K562 (cell line): Measurements from ENCODE around the gene ANO2. TPM values are rescaled to one million over a fixed set of nuclear protein-coding genes. Genes with fewer than 3 reads are reported as not detected.

Experiments used
- ATAC-seq: fragments of 200-7000 bp; cut with Tn5 transposase; 3 replicates; pipeline ENCODE4 v1.9.1; 2020; ENCODE audit warnings: moderate library complexity
- BruUV-seq: library from RNA; stranded (reverse); fragments of 400-500 nt; replicated peaks from 2 replicates; lab custom pipeline; 2021; lab: Mats Ljungman, UMichigan
- CTCF ChIA-PET: fragments of 300-600 bp; formaldehyde crosslinking; extraction: SDS; loops from one replicate; lab custom pipeline; 2021; ENCODE audit warnings: low intra/inter-chr PET ratio; lab: Yijun Ruan, JAX
- POLR2A ChIA-PET: fragments of 300-600, 350-650 bp; sonication (Branson Sonifier 250); formaldehyde crosslinking; extraction: SDS; loops from one replicate; lab custom pipeline; 2021; ENCODE audit warnings: antibody characterized with exemption, inconsistent platforms; lab: Yijun Ruan, JAX
- DNase-seq, 4 experiments: peaks; one replicate each; pipeline versions ENCODE4 v3.0.0 to v3.0.0-alpha.2; 2011 to 2018; ENCODE audit warnings: low spot score in 3 of 4, mixed read lengths in 3 of 4; ENCODE audit errors: extremely low read depth in 1 of 4
- FAIRE-seq: peaks from 2 replicates; lab custom pipeline; 2011; peaks lifted over from hg19 to GRCh38; lab: Jason Lieb, UNC
- H2AFZ ChIP-seq: 2 replicates; pipeline ENCODE4 v1.6.0; 2011; ENCODE audit warnings: low read depth, low read length, control low read depth, inconsistent platforms
- H3K27ac ChIP-seq: fragments of 200-600 bp; 3 replicates; pipeline ENCODE4 v1.8.0; 2011; ENCODE audit warnings: low read depth, mild to moderate bottlenecking, control low read depth, inconsistent platforms, low read length, moderate library complexity, mixed read lengths; ENCODE audit errors: extremely low read depth
- H3K27me3 ChIP-seq, 2 experiments: fragments of 300-600 bp in 1 of 2; 2 replicates in 1 of 2; 3 replicates in 1 of 2; pipeline versions ENCODE4 v1.6.0 to v1.8.0; 2011; ENCODE audit warnings: inconsistent platforms in 2 of 2, low read length in 2 of 2, mild to moderate bottlenecking in 1 of 2, mixed read lengths in 1 of 2, moderate library complexity in 1 of 2; ENCODE audit not compliant: control insufficient read depth in 2 of 2, insufficient read depth in 2 of 2
- H3K36me3 ChIP-seq: fragments of 300-600 bp; 3 replicates; pipeline ENCODE4 v1.8.0; 2011; ENCODE audit warnings: mild to moderate bottlenecking, low read length, inconsistent platforms; ENCODE audit not compliant: control insufficient read depth, insufficient read depth
- H3K4me1 ChIP-seq, 2 experiments: fragments of 200-600 bp in 1 of 2; replicated peaks in 1 of 2; 2 replicates in 1 of 2; 3 replicates in 1 of 2; pipeline versions ENCODE4 v1.5.1 to v1.8.0; 2011; ENCODE audit warnings: inconsistent platforms in 2 of 2, low read length in 2 of 2, mild to moderate bottlenecking in 1 of 2, mixed read lengths in 1 of 2, moderate library complexity in 1 of 2; ENCODE audit not compliant: control insufficient read depth in 2 of 2, insufficient read depth in 2 of 2
- H3K4me2 ChIP-seq: 2 replicates; pipeline ENCODE4 v1.6.1; 2011; ENCODE audit warnings: low read length, control low read depth, inconsistent platforms, mixed read lengths; ENCODE audit not compliant: insufficient read depth
- H3K4me3 ChIP-seq: fragments of 200-600 bp; sonication (generic), shearing (Covaris generic); 2 replicates; pipeline ENCODE4 v1.5.1; 2016; ENCODE audit warnings: control low read depth, inconsistent platforms
- H3K79me2 ChIP-seq: fragments of 200-600 bp; 3 replicates; pipeline ENCODE4 v1.8.0; 2011; ENCODE audit warnings: low read length, inconsistent platforms; ENCODE audit not compliant: control insufficient read depth, insufficient read depth
- H3K9ac ChIP-seq, 2 experiments: 2 replicates each; pipeline versions ENCODE4 v1.6.0 to v1.6.1; 2011; ENCODE audit warnings: low read depth in 2 of 2, low read length in 2 of 2, control low read depth in 1 of 2, inconsistent platforms in 1 of 2, mild to moderate bottlenecking in 1 of 2, mixed read lengths in 1 of 2; ENCODE audit not compliant: insufficient read depth in 1 of 2
- H3K9me1 ChIP-seq: one replicate; pipeline ENCODE4 v1.6.0; 2011; ENCODE audit warnings: inconsistent platforms, mild to moderate bottlenecking, low read length, moderate library complexity; ENCODE audit not compliant: control insufficient read depth, insufficient read depth
- H3K9me3 ChIP-seq: replicated peaks from 2 replicates; pipeline ENCODE4 v1.5.1; 2011; ENCODE audit warnings: low read depth, low read length, inconsistent platforms; ENCODE audit not compliant: control insufficient read depth, insufficient read depth
- H4K20me1 ChIP-seq: replicated peaks from 2 replicates; pipeline ENCODE4 v1.6.1; 2011; ENCODE audit warnings: low read length, inconsistent platforms, mixed read lengths; ENCODE audit not compliant: control insufficient read depth, insufficient read depth
- CTCF ChIP-seq, 3 experiments: IDR thresholded peaks in 2 of 3; conservative IDR thresholded peaks in 1 of 3; 2 replicates each; pipeline ENCODE4 v1.5.1; 2011 to 2012; ENCODE audit warnings: low read length in 3 of 3, mild to moderate bottlenecking in 3 of 3, control low read depth in 2 of 3, improper control_type of control experiment in 1 of 3, inconsistent platforms in 1 of 3, low read depth in 1 of 3, mixed read lengths in 1 of 3, moderate library complexity in 1 of 3; ENCODE audit not compliant: insufficient read depth in 2 of 3
- FOS ChIP-seq: IDR thresholded peaks from 3 replicates; pipeline ENCODE4 v1.6.1; 2011; ENCODE audit not compliant: insufficient read length; ENCODE audit errors: extremely low read depth
- ZNF134 ChIP-seq: fragments of 250-450 bp; sonication (Bioruptor Pico); conservative IDR thresholded peaks from 2 replicates; pipeline ENCODE4 v1.4.0; 2020
- WGBS: fragments of 100-300 bp; shearing (Covaris generic); methylation state at CpG from one replicate; pipeline ENCODE4 v1.1.6; 2016; ENCODE audit warnings: low coverage, mixed read lengths; ENCODE audit not compliant: insufficient coverage; ENCODE audit errors: missing lambda C conversion rate; 5-methylcytosine and 5-hydroxymethylcytosine counted together
- in situ Hi-C: fragments of 300-500 bp; cut with MboI; formaldehyde crosslinking; loops from 4 replicates; pipeline ENCODE4 v1.15.0; 2018; ENCODE audit warnings: inconsistent platforms, mixed read lengths
- intact Hi-C: fragments of 100-400 bp; cut with micrococcal nuclease; formaldehyde crosslinking; loops from 2 replicates; pipeline ENCODE4 v1.14.2; 2022
- polyA plus RNA-seq, 8 experiments: library from polyadenylated mRNA; depleted of rRNA in 4 of 8; stranded (reverse) in 5 of 8; unstranded in 3 of 8; fragments of >200 nt; fragmentation: Nextera tagmentation in 2 of 8; fragmentation: Illumina TruSeq in 1 of 8; extraction: Ambion mirVana in 2 of 8; extraction: Trizol in 1 of 8; gene quantifications; 2 replicates each; pipeline versions ENCODE4 v1.2.1 to v1.2.3, GENCODE V29; 2011 to 2014; ENCODE audit warnings: inconsistent platforms in 1 of 8, missing spikeins in 1 of 8
- total RNA-seq, 7 experiments: library from RNA; depleted of rRNA in 6 of 7; stranded (reverse); fragments of >200 nt in 6 of 7; fragmentation: Illumina TruSeq in 2 of 7; extraction: Trizol in 2 of 7; gene quantifications; 2 replicates each; pipeline versions ENCODE4 v1.2.1 to v1.2.3, GENCODE V29; 2011 to 2021; ENCODE audit warnings: low replicate concordance in 1 of 7

ANO2 gene
- total and polyA plus RNA-seq, 9 of the 15 experiments (the other 6 are each of a cell fraction or from before 2014, with no cell fraction given) = 0.64 TPM; not detected in 8

- no peak for TF ChIP-seq CTCF (IDR thresholded peaks at IDR 0.05 in 2 of 3, conservative IDR thresholded peaks at IDR 0.05 in 1 of 3; ENCODE audit: insufficient read depth in 2 of 3, low read depth in 1 of 3, low read length in 3 of 3)
Measured at GRCh38 chr12:5856692-5857091, 88.4 kb downstream of the ANO2 start (continued).

- Histone ChIP-seq H3K27ac (no peak overlapping the region), H3K36me3 (no peaks in the 10 kb centered on the region), H3K9me3 (no peaks in the 10 kb centered on the region), H3K4me2 (no peak overlapping the region), H3K9ac (no peak overlapping the region), H4K20me1 (no peaks in the 10 kb centered on the region), H3K4me1 (no peaks in the 10 kb centered on the region), H3K27me3 (no peaks in the 10 kb centered on the region), H3K4me3 (no peak overlapping the region), H2AFZ (no peak overlapping the region), H3K79me2 (no peaks in the 10 kb centered on the region), H3K9me1 (no peaks in the 10 kb centered on the region)
- peak; percentile 89 for TF ChIP-seq ZNF134 (CRISPR knock-in tag)
- TF ChIP-seq FOS = no peak
- DNase-seq (no peak), ATAC-seq (no peak), FAIRE-seq (no peak)
- intact Hi-C loops (no loop called here), in situ Hi-C loops (no loop called here)
- BruUV-seq = no TSS peak
- ChIA-PET POLR2A (no interaction called here), CTCF (no interaction called here)
- 0% methylated on average over 1 of the region's 1 CpG for WGBS
Measured at GRCh38 chr12:5846950-5847349, 98.1 kb downstream of the ANO2 start.
